HG03439 (cell line): ENCODE data around the gene E2F3.

Experiments used
- ATAC-seq: cut with Tn5 transposase; IDR thresholded peaks from one replicate; pipeline ENCODE4 v1.9.1; 2021; ENCODE audit warnings: mild to moderate bottlenecking, moderate library complexity; ENCODE audit not compliant: unreplicated experiment

The E2F3 gene

GRCh38 chr6:20401205-20402091 is at the start of gene E2F3:
TSS of gene E2F3 (plus strand) at chr6:20401879. CDS start at chr6:20402233, 354 bp downstream.
- peak; percentile 81 for ATAC-seq

DNA sequence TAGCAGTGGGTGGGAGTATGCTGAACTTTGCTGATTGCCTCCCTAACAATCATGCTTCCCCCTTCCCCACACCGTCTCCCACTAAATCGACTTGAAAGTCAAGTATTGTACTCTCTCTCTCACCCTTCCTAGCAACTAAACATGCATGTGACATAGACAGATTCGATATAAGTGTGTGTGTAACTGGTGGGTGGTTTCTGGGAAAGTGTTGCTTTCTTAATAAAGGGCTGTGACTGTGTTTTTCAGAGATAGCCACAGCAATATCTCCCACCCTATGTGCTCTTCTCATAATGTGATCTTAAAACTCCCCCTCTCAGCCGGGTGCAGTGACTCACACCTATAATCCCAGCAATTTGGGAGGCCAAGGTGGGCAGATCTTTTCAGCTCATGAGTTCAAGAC is 49.3 kb upstream of the E2F3 start:
- ATAC-seq, result no peak

GRCh38 chr6:20353134-20353533 is 48.5 kb upstream of the E2F3 start:
- ATAC-seq, result no peak

DNA sequence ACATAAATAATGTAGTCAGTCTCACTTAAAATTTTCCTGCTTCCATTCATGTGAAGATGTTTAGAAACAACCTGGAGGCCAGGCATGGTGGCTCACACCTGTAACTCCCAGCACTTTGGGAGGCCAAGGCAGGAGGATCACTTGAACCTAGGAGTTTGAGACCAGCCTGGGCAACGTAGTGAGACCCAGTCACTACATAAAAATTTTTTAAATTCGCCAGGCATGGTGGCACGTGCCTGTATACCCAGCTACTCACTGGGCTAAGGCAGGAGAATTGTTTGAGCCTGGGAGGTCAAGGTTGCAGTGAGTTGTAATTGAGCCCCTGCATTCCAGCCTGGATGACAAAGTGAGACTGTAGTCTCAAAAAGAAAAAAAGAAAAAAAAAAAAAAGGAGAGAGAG is 47.3 kb upstream of the E2F3 start:
- no peak for ATAC-seq

- ATAC-seq, result no peak
Measured at GRCh38 chr6:20360471-20361119, 41.1 kb upstream of the E2F3 start.

DNA sequence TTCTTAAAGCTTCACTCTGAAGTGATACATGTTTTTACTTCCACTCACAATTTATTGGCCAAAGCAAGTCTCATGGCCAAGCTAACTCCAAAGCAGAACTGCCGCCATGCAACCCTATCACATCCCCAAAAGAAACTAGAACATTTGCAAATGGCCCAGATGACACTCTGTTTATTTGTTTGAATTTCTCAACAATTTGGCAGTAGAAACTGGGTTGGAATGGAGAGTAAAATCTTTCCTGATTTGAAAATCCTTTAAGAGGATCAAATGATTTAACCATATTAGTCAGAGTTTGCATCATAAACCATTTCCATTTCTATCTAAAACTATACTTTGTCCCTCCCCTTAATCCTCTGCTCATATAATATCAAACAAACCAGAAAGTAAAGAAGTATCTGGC is 39.1 kb upstream of the E2F3 start:
- no peak for ATAC-seq

GRCh38 chr6:20364327-20364726 is 37.4 kb upstream of the E2F3 start:
- ATAC-seq, result no peak

- no peak for ATAC-seq
Measured at GRCh38 chr6:20365456-20365855, 36.2 kb upstream of the E2F3 start.

- ATAC-seq, result no peak
Measured at GRCh38 chr6:20366082-20366830, 35.4 kb upstream of the E2F3 start.

GRCh38 chr6:20367743-20368485 is 33.8 kb upstream of the E2F3 start:
- ATAC-seq, result no peak

- ATAC-seq, result no peak
Measured at GRCh38 chr6:20370393-20370792, 31.3 kb upstream of the E2F3 start.

DNA sequence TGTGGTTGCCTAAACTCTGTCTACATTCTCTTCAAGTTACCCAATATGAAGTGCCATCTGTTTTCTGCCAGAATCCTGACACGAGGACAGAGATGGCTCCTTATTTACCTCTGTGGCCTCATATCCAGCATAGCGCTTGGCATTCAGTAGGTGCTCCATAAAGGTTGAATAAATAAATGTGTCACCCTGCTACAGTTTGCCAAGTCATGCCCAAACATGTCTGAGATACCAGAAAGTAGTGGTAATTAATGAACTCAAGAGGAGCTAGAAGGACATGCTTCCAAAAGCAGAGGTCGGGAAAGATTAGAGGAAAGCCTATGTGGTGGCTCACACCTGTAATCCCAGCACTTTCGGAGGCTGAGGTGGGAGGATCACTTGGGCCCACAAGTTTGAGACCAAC is 30.9 kb upstream of the E2F3 start:
- no peak for ATAC-seq

GRCh38 chr6:20375436-20375835 is 26.2 kb upstream of the E2F3 start:
- ATAC-seq, result no peak

DNA sequence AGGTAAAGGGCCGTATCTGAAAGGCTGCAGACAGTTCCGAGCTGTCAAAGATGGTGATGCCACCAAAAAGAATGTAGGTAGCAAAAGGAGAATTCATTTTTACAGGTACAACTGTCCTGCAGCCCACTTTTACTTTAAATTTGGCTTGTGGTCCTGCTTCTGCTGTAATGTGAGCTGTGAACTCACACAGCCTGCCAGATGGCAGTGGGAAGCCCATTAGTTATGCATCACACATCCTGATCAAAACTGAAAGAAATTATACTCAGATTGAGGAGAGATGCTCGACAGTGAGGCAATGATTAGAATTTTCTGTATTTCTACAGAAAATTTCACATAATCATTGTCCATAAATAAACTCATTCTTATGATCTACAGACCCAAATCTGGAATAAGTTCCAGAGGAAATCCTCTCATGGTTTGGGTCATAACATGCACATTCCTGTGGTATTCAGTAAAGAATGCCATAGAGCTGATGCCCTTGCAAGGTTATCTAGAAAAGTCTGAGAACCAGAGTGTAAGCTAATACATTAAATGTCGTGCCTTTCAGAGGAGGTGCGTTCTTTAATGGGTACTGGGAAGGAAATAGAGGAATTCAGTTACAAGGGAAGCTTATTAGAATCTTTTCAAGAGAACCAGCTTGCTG is 23.9 kb upstream of the E2F3 start:
- no peak for ATAC-seq

DNA sequence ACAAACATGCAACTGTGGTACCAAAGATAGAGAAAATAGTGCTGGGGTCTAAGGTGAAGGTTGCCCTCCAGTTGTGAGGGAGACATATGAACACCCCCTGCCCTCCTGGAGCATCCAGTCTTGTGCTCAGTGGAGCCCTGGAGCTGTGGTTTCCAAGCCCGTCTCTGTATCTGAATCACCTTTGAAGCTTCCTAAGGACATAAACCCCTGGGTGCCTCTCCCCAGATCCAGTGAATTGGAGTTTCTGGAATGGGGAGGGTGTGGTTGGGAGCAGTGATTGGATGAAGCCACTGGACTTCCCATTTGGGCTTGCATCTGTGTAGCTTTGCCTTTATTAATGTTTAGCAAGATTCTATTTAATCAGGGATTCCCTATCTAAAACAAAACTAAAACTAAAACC is 22.4 kb upstream of the E2F3 start:
- no peak for ATAC-seq

- ATAC-seq, result no peak
Measured at GRCh38 chr6:20386218-20386617, 15.5 kb upstream of the E2F3 start.

GRCh38 chr6:20389066-20389465 is 12.6 kb upstream of the E2F3 start:
- ATAC-seq, result no peak

GRCh38 chr6:20393297-20393696 is 8.4 kb upstream of the E2F3 start:
- no peak for ATAC-seq

DNA sequence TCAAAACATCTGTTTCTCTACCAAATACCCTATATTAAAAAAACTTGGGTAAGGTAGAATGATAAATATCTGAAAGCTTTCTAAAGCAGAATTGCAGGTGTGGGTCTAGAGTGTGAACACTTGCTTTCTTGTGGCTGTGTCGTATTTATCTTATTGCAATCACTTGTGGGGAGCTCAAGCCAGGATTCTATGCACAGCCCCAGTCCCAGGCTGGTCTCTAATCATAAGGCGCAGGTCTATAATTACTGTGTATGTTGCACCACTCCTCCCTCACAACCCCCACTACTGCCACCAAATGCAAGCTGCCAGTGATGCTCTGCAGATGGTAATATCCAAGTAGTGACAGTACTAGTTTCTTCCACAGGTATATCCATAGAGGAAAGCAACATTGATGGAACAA is 2.2 kb upstream of the E2F3 start:
- no peak for ATAC-seq

DNA sequence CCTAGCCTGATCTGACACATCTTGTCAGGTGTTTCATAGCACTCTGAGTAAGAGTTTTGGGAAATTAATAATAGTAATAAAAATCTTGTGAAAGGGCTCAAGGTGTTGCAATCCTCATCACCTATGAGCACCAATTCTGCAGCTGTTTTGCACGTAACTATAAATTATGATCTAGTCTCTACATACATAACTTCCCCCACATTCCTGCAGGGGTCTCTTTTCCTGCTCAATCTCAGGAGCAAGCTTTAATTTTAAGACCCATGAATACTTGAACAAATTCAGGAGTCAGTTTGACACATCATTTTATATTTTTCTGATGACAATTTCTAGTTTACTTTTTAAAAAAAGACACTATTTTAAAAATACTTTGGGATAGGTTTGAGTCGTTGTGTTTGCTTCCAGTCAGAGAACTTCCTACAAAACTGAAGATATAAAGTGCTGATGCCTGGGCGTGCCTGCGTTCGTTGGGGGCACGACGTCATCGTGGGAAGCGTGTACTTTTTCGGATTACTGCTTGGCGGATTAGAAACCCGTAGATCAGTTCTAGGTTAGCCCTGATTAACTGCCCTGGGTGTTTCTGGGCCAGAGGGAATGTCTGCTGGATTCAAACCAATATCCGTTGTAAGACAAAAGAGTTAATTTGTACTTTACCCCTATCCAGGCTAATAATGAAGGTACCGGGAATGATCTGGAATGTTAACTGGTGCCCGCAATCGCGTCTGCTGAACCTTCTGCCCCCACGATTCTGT is 1.0 kb upstream of the E2F3 start:
- ATAC-seq, result no peak
